ENCODE results near the gene COX6B2. TPM values are rescaled to one million over a fixed set of nuclear protein-coding genes. Genes with fewer than 3 reads are reported as not detected.

Gene COX6B2
- total RNA-seq, 1 donor: not detected

- TF ChIP-seq, protein P1, sequence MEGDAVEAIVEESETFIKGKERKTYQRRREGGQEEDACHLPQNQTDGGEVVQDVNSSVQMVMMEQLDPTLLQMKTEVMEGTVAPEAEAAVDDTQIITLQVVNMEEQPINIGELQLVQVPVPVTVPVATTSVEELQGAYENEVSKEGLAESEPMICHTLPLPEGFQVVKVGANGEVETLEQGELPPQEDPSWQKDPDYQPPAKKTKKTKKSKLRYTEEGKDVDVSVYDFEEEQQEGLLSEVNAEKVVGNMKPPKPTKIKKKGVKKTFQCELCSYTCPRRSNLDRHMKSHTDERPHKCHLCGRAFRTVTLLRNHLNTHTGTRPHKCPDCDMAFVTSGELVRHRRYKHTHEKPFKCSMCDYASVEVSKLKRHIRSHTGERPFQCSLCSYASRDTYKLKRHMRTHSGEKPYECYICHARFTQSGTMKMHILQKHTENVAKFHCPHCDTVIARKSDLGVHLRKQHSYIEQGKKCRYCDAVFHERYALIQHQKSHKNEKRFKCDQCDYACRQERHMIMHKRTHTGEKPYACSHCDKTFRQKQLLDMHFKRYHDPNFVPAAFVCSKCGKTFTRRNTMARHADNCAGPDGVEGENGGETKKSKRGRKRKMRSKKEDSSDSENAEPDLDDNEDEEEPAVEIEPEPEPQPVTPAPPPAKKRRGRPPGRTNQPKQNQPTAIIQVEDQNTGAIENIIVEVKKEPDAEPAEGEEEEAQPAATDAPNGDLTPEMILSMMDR (IDR thresholded peaks at IDR 0.05; ENCODE audit: insufficient read depth, low read length): no peak
- DNase-seq (ENCODE audit: low read depth): no peak
- no peak overlapping the region for H3K4me3 ChIP-seq (ENCODE audit: low read depth, low read length)
These were observed 37.4 kb upstream of the COX6B2 start for GRCh38 chr19:55391702-55392615.

DNA sequence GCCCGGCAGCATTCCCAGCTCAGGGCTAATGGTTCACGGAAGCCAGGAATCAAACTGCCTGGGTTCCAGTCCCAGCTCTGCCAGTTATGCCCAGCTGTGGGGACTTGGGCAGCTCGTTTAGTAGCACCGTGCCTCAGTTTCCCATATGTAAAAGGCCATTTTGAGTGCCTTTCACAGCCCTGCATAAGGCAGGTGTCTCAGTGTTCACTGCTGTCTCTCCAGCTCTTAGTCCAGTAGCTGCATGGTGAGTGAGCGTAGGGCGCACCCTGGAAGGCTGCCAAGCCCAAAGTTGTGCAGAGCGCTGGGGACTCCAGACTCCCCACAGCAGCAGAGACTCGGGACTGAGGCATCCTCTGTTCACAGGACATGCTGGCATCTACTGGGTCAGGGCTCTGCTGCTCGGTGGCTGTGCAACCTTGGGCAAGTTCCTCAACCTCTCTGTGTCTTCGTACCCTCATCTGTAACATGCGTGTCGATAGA is 36.7 kb upstream of the COX6B2 start:
- TF ChIP-seq, protein P1 (IDR thresholded peaks at IDR 0.05; ENCODE audit: insufficient read depth, low read length): no peak
- no peak for DNase-seq (ENCODE audit: low read depth)
- no peak overlapping the region for H3K4me3 ChIP-seq (ENCODE audit: low read depth, low read length)

GRCh38 chr19:55390461-55390880 is 36.0 kb upstream of the COX6B2 start:
- DNase-seq (ENCODE audit: low read depth): no peak
- TF ChIP-seq, protein P1 (IDR thresholded peaks at IDR 0.05; ENCODE audit: insufficient read depth, low read length): no peak
- H3K4me3 ChIP-seq (ENCODE audit: low read depth, low read length): no peak overlapping the region

- TF ChIP-seq, protein P1 (IDR thresholded peaks at IDR 0.05; ENCODE audit: insufficient read depth, low read length): no peak
- DNase-seq (ENCODE audit: low read depth): no peak
- no peak overlapping the region for H3K4me3 ChIP-seq (ENCODE audit: low read depth, low read length)
These were observed 35.1 kb upstream of the COX6B2 start for GRCh38 chr19:55389386-55390317.

DNA sequence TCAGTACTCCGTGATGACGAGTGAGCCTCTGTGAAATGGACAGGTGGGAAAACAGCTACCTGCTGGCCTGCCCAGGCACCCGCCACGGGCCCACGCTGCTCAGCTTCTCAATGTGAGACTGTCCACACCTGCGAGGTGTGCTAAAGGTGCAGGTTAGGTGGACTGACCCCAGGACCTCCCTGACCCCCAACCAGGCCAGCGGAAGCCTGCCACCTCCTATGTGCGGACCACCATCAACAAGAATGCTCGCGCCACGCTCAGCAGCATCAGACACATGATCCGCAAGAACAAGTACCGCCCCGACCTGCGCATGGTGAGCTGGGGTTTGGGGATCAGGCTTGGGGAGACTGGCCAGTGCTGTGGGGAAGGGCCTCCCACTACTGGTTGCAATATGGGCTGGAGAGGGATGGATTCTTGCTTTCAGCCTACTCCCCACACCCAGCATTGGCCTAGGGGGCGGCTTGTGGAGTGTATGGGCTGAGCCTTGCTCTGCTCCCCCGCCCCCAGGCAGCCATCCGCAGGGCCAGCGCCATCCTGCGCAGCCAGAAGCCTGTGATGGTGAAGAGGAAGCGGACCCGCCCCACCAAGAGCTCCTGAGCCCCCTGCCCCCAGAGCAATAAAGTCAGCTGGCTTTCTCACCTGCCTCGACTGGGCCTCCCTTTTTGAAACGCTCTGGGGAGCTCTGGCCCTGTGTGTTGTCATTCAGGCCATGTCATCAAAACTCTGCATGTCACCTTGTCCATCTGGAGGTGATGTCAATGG is 33.4 kb upstream of the COX6B2 start:
- TF ChIP-seq, protein P1 (IDR thresholded peaks at IDR 0.05; ENCODE audit: insufficient read depth, low read length): no peak
- H3K4me3 ChIP-seq (ENCODE audit: low read depth, low read length): peak overlapping the region; percentile 99
- DNase-seq (ENCODE audit: low read depth): no peak

DNA sequence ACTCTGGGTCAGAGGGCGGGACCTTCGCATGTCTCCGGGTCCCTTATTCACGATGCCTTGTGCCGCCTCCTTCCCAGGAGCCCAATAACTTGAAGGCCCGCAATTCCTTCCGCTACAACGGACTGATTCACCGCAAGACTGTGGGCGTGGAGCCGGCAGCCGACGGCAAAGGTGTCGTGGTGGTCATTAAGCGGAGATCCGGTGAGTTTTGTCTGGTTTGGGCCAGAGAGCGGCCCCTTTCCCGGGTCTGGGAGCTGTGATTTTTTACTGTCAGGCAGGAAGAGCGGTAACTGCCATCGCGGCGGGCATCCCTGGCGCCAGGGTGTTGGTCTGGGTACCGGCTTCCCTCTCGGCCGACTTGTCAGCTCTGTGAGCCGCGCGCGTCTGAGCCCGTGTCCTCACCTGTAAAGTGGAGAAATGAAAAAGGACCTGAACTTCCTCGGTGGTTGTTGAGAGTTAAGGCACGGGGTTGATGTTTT is 32.0 kb upstream of the COX6B2 start:
- no peak for DNase-seq (ENCODE audit: low read depth)
- TF ChIP-seq, protein P1 (IDR thresholded peaks at IDR 0.05; ENCODE audit: insufficient read depth, low read length): no peak

More for the DNA sequence above, 32.0 kb upstream of the COX6B2 start:
- H3K4me3 ChIP-seq (ENCODE audit: low read depth, low read length): peak overlapping the region; percentile 99

Data from fibroblast of the aortic adventitia (primary cell).